Body of pancreas (tissue), 4 donors: Measurements from ENCODE around the gene MESD. TPM values are rescaled to one million over a fixed set of nuclear protein-coding genes. Genes with fewer than 3 reads are reported as not detected.
A peak's percentile ranks its signal among the peaks of the same experiment; 100 is the strongest.

ENCODE experiments used
- ATAC-seq: fragments of 150-250 bp; one replicate; pipeline ENCODE4 v1.9.1; 2016
- DNase-seq, 4 donors: peaks; one replicate each; pipeline ENCODE4 v3.0.0-alpha.2; 2019
- H3K27ac ChIP-seq, 4 donors: fragments of 200-600 bp; sonication (generic); 1 replicate in 3 of 4; 2 replicates in 1 of 4; pipeline versions ENCODE4 v1.5.1 to v1.6.1; 2016 to 2019; ENCODE audit warnings: mild to moderate bottlenecking in 1 of 4, mixed read lengths in 1 of 4, moderate library complexity in 1 of 4
- H3K27me3 ChIP-seq, 2 donors: fragments of 200-600 bp; sonication (generic); one replicate each; pipeline ENCODE4 v1.6.0; 2016; ENCODE audit warnings: mild to moderate bottlenecking in 1 of 2
- H3K36me3 ChIP-seq, 2 donors: fragments of 200-600 bp; sonication (generic); replicated peaks in 1 of 2; 2 replicates each; pipeline ENCODE4 v1.5.1; 2016; ENCODE audit warnings: low read depth in 2 of 2; ENCODE audit not compliant: insufficient read depth in 1 of 2
- H3K4me1 ChIP-seq: fragments of 200-600 bp; sonication (generic); one replicate; pipeline ENCODE4 v1.6.0; 2016
- H3K4me3 ChIP-seq, 2 donors: fragments of 200-600 bp; sonication (generic); 1 replicate in 1 of 2; 2 replicates in 1 of 2; pipeline ENCODE4 v1.5.1; 2016 to 2019
- H3K9me3 ChIP-seq, 3 donors: fragments of 200-600 bp; sonication (generic); 1 replicate in 2 of 3; 2 replicates in 1 of 3; pipeline ENCODE4 v1.5.1; 2016
- CTCF ChIP-seq, 7 experiments: fragments of 450-650 bp in 4 of 7; fragments of 200-600 bp in 3 of 7; sonication (generic) in 3 of 7; IDR thresholded peaks; one replicate each; pipeline ENCODE4 v1.5.1; 2016 to 2019; ENCODE audit warnings: antibody characterized with exemption in 7 of 7
- POLR2A ChIP-seq, 3 donors: fragments of 450-650 bp; IDR thresholded peaks; one replicate each; pipeline ENCODE4 v1.6.1; 2016; ENCODE audit warnings: antibody characterized with exemption in 3 of 3, mild to moderate bottlenecking in 2 of 3
- WGBS, 2 donors: methylation state at CpG; one replicate each; pipeline ENCODE4 v1.1.5; 2017; 5-methylcytosine and 5-hydroxymethylcytosine counted together
- intact Hi-C: fragments of 100-400 bp; cut with DNase I; formaldehyde crosslinking; loops from one replicate; pipeline ENCODE4 v1.15.1; 2023
- total RNA-seq, 2 donors: library from RNA; depleted of rRNA; stranded (reverse); fragments of >200 nt; gene quantifications; one replicate each; pipeline ENCODE4 v1.1.0, GENCODE V29; 2016

MESD gene
- total RNA-seq, 2 donors from 2014 or later: 22.3 to 34.6 TPM

- ATAC-seq (peak; percentile 40), DNase-seq (peak; percentile 57 to 61 (median 60))
- H3K36me3 ChIP-seq: no peaks in the 10 kb centered on the region
- peak overlapping the region; percentile 95 to 98 (median 97) for H3K27ac ChIP-seq
- intact Hi-C loops: no loop called here
- no peak for TF ChIP-seq POLR2A (IDR thresholded peaks at IDR 0.05)
- TF ChIP-seq CTCF (IDR thresholded peaks at IDR 0.05): no peak
- peaks cover 48% of the 10 kb centered on the region for H3K4me1 ChIP-seq
- H3K27me3 ChIP-seq: no peaks in the 10 kb centered on the region
- peak overlapping the region; percentile 55 to 92 for H3K4me3 ChIP-seq
- WGBS, 2 donors: 0% methylated on average over 4 to 84 of the region's 110 CpGs
- H3K9me3 ChIP-seq: no peaks in the 10 kb centered on the region
These were observed 11.8 kb upstream of the MESD start for GRCh38 chr15:81001152-81002008.

DNA sequence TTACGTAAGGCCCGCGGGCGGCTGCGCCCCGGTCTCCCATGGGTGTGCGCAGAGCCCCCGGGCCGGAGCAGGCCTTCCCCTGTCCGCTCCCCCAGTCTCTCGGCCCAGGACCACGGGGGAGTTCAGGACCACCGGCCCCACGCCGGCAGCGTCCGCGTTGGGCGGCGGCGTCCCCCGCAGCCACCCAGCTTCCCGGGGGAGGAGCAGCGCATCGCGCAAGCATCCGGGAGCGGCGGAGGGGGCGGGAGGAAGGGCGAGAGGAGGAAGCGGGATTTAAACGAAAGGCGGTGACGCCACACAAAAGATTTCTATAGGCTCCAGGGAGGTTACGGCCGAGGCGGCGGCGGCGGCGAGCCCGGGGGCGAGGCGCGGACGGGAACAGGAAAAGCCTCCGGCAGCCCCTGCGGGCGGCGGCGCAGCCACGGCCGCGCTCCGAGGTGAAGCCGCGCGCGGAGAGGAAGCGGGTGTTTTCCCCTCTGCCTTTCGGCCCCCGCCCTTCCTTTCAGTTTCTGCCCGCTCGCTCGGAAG, 11.1 kb upstream of the MESD start, which contains the start of gene TLNRD1:
Gene TLNRD1 (plus strand): TSS at position 300 of the 528 bp plus-strand sequence. CDS start 1,349 bp downstream, outside the sequence.
- Histone ChIP-seq H3K4me1 (peaks cover 42% of the 10 kb centered on the region), H3K4me3 (peak within 1 kb of the TSS; percentile 55 to 92), H3K27ac (peak within 1 kb of the TSS; percentile 95 to 98 (median 97)), H3K36me3 (no peaks in the 10 kb centered on the region), H3K27me3 (no peaks in the 10 kb centered on the region), H3K9me3 (no peaks in the 10 kb centered on the region)
- DNase-seq: peak; percentile 92 to 95 (median 92)
- WGBS, 2 donors: 0% methylated on average over 7 to 66 of the region's 66 CpGs
- intact Hi-C loops: no loop called here
- TF ChIP-seq POLR2A (IDR thresholded peaks at IDR 0.05) (peak; percentile 94 to 98 (median 98)), CTCF (IDR thresholded peaks at IDR 0.05) (no peak)
- peak; percentile 82 for ATAC-seq

DNA sequence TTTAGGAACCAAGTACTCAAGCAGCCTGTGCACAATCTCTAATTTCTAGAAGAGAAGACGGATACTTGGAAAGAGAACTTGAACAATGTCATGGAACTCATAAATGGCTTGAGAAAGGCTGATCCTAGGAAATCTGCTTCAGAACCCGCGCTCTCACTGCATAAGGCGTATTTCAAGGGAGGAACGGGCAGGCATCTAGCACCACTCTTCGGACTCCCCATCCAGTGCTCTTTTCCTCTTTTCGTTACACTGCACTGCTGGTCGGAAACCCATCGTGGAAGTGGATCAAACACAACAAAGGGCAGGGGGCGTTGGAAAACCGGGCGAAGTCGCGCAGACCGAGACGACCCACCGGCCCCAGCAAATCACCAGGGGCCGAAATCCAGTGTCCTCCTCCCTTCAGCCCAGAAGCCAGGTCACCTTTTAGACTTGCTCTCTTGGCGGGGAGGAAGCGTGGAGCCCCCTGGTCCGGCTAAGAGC, 10.6 kb upstream of the MESD start:
- intact Hi-C loops: no loop called here
- peak in 1 of 4 donors; percentile 18 for DNase-seq
- TF ChIP-seq POLR2A (IDR thresholded peaks at IDR 0.05) (no peak), CTCF (IDR thresholded peaks at IDR 0.05) (no peak)

DNA sequence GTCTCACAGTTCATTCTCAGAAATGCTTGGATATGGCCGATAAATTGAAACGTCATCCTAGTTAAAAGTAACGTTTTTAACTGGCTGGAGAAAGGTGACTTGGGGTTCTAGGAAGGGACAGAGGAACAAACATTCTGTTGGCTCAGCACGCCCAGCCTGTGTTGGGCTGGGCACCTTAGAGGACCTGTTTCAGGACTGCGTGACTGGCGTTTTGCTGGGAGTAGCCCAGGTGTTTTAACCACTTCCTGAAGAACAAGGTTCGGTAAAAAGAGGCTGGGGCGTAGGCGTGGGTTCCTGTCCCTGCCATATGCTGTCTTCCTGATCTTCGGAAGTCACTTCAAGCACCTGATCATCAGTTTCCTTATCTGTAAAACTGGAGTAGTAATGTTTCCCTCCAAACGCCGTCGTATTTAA, 10.0 kb upstream of the MESD start:
- Histone ChIP-seq H3K4me1 (peaks cover 33% of the 10 kb centered on the region), H3K4me3 (peak overlapping the region in 1 of 2 donors; percentile 92), H3K27me3 (no peaks in the 10 kb centered on the region), H3K36me3 (no peaks in the 10 kb centered on the region), H3K27ac (peak overlapping the region; percentile 95 to 98 (median 97)), H3K9me3 (no peaks in the 10 kb centered on the region)
- intact Hi-C loops: no loop called here
- 21 to 32% methylated on average over 13 of the region's 13 CpGs for WGBS, 2 donors
- no peak for TF ChIP-seq CTCF (IDR thresholded peaks at IDR 0.05)
- peak; percentile 55 to 90 (median 85) for TF ChIP-seq POLR2A (IDR thresholded peaks at IDR 0.05)
- peak; percentile 84 to 93 (median 90) for DNase-seq
- ATAC-seq: peak; percentile 71

More for the DNA sequence above, 10.6 kb upstream of the MESD start:
- H3K4me1 ChIP-seq: peaks cover 37% of the 10 kb centered on the region
- no peaks in the 10 kb centered on the region for H3K9me3 ChIP-seq
- ATAC-seq: peak; percentile 2
- peak overlapping the region; percentile 55 to 92 for H3K4me3 ChIP-seq
- 3 to 6% methylated on average over 20 to 21 of the region's 21 CpGs for WGBS, 2 donors
- no peaks in the 10 kb centered on the region for H3K27me3 ChIP-seq
- peak overlapping the region; percentile 95 to 98 (median 97) for H3K27ac ChIP-seq
- H3K36me3 ChIP-seq: no peaks in the 10 kb centered on the region
